RWPE2 (cell line): ENCODE results near the gene ARPC4.
"Not testable (repeated sequence)": the region's sequence is repeated elsewhere in the genome, so short reads cannot be mapped to it uniquely, and the experiment has no call there.

Source experiments
- ATAC-seq: fragments of 200-7000 bp; cut with Tn5 transposase; 3 replicates; pipeline ENCODE4 v1.9.1; 2021; ENCODE audit warnings: low read depth
- DNase-seq: peaks from one replicate; pipeline ENCODE4 v3.0.0-alpha.2; 2020; ENCODE audit warnings: low spot score
- H3K27ac ChIP-seq: fragments of 450-650 bp; 2 replicates; pipeline ENCODE4 v1.5.1; 2017; ENCODE audit warnings: mild to moderate bottlenecking; ENCODE audit not compliant: poor library complexity, severe bottlenecking
- H3K27me3 ChIP-seq: fragments of 250-450 bp; sonication (Bioruptor Pico); 2 replicates; pipeline ENCODE4 v1.5.1; 2021; ENCODE audit warnings: mild to moderate bottlenecking, moderate library complexity; ENCODE audit not compliant: insufficient read depth, poor library complexity, severe bottlenecking
- H3K36me3 ChIP-seq: fragments of 250-450 bp; sonication (Bioruptor Pico); 2 replicates; pipeline ENCODE4 v1.5.1; 2020; ENCODE audit warnings: low read depth, mild to moderate bottlenecking, moderate library complexity
- H3K4me1 ChIP-seq: fragments of 250-450 bp; sonication (Bioruptor Pico); 2 replicates; pipeline ENCODE4 v1.5.1; 2021; ENCODE audit warnings: mild to moderate bottlenecking, moderate library complexity; ENCODE audit not compliant: insufficient read depth, poor library complexity, severe bottlenecking
- H3K4me3 ChIP-seq: fragments of 250-450 bp; sonication (Bioruptor Pico); 2 replicates; pipeline ENCODE4 v1.5.1; 2021; ENCODE audit warnings: mild to moderate bottlenecking, moderate library complexity; ENCODE audit not compliant: severe bottlenecking
- H3K9me3 ChIP-seq: fragments of 250-450 bp; sonication (Bioruptor Pico); 2 replicates; pipeline ENCODE4 v1.5.1; 2021; ENCODE audit warnings: mild to moderate bottlenecking, moderate library complexity; ENCODE audit not compliant: severe bottlenecking
- CTCF ChIP-seq: fragments of 450-650 bp; IDR thresholded peaks from one replicate; pipeline ENCODE4 v1.5.1; 2017; ENCODE audit warnings: mild to moderate bottlenecking, moderate library complexity; ENCODE audit not compliant: poor library complexity, severe bottlenecking

Gene ARPC4

GRCh38 chr3:9838856-9839255, 46.0 kb downstream of the ARPC4 start:
- Histone ChIP-seq H3K4me1 (peaks cover 4% of the 10 kb centered on the region), H3K36me3 (peaks cover 30% of the 10 kb centered on the region), H3K27me3 (no peaks in the 10 kb centered on the region), H3K9me3 (no peaks in the 10 kb centered on the region), H3K27ac (no peak overlapping the region), H3K4me3 (no peak overlapping the region)
- DNase-seq (no peak), ATAC-seq (no peak)
- TF ChIP-seq CTCF: no peak

DNA sequence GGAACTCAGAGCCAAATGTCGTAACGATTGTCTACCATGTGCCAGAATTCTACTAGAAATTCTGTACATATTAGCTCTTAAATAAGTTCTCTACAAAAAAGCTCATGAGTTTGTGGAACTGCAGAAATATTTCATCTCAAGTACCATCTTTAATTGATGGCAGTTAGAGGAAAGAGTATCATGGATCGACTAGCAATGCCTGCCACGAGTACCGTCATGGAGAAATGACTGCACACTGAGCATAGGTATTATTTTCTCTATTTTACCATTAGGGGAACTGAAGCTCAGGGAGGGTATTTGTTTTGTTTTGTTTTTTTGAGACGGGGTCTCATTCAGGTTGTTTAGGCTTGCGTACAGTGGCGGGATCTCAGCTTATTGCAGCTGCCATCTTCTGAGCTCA, 48.1 kb downstream of the ARPC4 start:
- H3K27ac ChIP-seq: no peak overlapping the region
- TF ChIP-seq CTCF: no peak
- H3K4me1 ChIP-seq: peaks cover 4% of the 10 kb centered on the region
- ATAC-seq: no peak
- H3K36me3 ChIP-seq: peaks cover 30% of the 10 kb centered on the region
- no peaks in the 10 kb centered on the region for H3K27me3 ChIP-seq
- H3K4me3 ChIP-seq: no peak overlapping the region
- no peak for DNase-seq
- no peaks in the 10 kb centered on the region for H3K9me3 ChIP-seq

DNA sequence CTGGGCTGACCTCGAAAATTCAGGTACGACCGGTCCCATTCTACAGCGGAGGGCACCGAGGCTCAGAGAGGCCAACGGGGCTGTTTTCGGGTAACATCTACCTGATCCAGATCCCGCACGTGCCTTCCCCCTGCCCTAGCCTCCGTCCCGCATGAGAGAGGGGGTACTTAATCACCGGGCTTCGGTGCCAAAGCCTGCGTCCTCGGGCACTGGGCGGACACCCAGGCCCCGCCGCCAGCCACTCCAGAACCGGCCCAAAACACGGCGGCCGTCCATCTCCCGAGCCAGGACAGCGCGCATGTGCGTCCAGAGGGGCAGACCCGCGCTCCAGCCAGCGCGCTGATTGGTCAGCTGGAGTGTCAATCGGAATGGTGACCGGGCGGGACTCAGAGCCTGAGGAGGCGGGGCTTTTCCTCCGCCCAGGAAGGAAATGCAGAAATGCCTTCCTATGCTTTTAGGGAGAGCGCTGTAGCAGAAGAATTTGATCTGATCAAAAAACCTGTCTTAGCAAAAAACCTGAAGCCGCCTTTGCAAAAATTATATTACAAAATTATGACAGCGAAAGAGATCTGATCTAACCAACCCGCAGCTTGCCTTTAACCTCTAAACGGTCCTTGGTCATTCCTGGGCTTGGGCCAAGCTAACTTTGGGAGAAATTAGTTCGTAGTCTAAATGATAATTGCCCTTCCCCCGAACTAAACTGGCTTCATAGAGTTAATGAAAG, 51.0 kb downstream of the ARPC4 start, which contains the start of gene RPUSD3:
Gene RPUSD3, minus strand, starts transcription at position 294 of the 724 bp plus-strand sequence. Its CDS starts 18 bp downstream, at position 276.
- TF ChIP-seq CTCF: no peak
- Histone ChIP-seq H3K27ac (peak within 1 kb of the TSS; percentile 62), H3K4me1 (peaks cover 4% of the 10 kb centered on the region)

GRCh38 chr3:9846231-9846630, 53.3 kb downstream of the ARPC4 start:
- Histone ChIP-seq H3K27me3 (no peaks in the 10 kb centered on the region), H3K4me3 (no peak overlapping the region), H3K36me3 (peaks cover 14% of the 10 kb centered on the region), H3K27ac (no peak overlapping the region), H3K4me1 (peaks cover 4% of the 10 kb centered on the region), H3K9me3 (no peaks in the 10 kb centered on the region)
- no peak for DNase-seq
- no peak for ATAC-seq
- no peak for TF ChIP-seq CTCF

More for the DNA sequence above, 51.0 kb downstream of the ARPC4 start, which contains the start of gene RPUSD3:
- Histone ChIP-seq H3K4me3 (peak within 1 kb of the TSS; percentile 57), H3K36me3 (peaks cover 30% of the 10 kb centered on the region), H3K9me3 (no peaks in the 10 kb centered on the region), H3K27me3 (no peaks in the 10 kb centered on the region)
- ATAC-seq (peak; percentile 97), DNase-seq (peak; percentile 93)

DNA sequence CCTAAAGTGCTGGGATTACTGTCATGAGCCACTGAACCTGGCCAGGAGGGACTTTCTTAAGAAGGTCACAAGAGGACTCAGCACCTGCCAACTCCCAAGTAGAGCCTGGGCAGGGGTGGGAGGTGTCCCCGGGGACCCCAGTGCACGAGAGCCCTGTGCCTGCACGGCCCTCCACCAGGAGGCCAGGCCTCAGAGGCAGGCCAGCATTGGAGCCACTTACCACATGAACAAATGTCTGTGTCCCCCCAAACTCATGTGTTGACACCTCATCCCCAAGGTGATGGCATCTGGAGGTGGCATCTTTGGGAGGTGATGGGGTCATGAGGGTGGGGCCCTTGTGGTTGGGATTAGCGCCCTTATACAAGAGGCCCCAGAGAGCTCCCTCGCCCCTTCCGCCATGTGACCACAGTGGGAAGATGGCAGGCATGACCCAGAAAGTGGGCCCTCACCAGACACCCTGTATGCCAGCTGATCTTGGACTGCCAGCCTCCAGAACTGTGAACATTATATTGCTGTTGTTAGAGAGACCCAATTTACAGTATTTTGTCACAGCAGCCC, 54.1 kb downstream of the ARPC4 start:
- ATAC-seq (no peak), DNase-seq (no peak)
- Histone ChIP-seq H3K9me3 (no peaks in the 10 kb centered on the region), H3K27me3 (no peaks in the 10 kb centered on the region), H3K4me1 (peaks cover 4% of the 10 kb centered on the region), H3K4me3 (no peak overlapping the region), H3K36me3 (peaks cover 7% of the 10 kb centered on the region; the same call in 1 of the 2 replicates), H3K27ac (no peak overlapping the region)
- no peak for TF ChIP-seq CTCF

GRCh38 chr3:9847870-9848269, 55.0 kb downstream of the ARPC4 start:
- not testable (repeated sequence) for H3K36me3 ChIP-seq, DNase-seq, H3K9me3 ChIP-seq, H3K4me1 ChIP-seq, H3K27ac ChIP-seq, H3K27me3 ChIP-seq, ATAC-seq, H3K4me3 ChIP-seq
